ENCODE measurements around the gene HLA-DMB.
A peak's percentile ranks its signal among the peaks of the same experiment; 100 is the strongest.

The HLA-DMB gene

GRCh38 chr6:32940656-32941213, at the start of gene HLA-DMB:
HLA-DMB (minus strand) TSS chr6:32941028; CDS start chr6:32940807, 221 bp downstream.
- DNase-seq (ENCODE audit: low read depth in 2 of 2, low spot score in 1 of 2), result no peak

DNA sequence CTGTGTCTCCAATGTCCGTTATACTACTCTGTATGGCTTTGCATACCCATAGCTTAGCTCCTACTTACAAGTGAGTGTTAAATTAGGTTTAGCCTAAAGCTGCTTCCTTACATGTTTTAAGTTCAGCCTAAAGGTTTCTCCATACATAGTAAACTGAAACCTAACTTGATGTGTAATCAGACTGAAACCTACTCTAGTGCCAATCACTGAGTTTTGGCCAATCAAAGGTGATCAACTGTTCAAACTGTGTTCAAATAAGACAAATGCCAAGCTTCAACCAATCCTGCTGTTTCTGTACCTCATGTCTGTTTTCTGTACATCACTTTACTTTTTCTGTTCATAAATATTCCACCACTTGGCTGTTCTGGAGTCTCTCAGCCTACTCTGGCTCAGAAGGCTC, 48.5 kb upstream of the HLA-DMB start:
- no peak for DNase-seq (ENCODE audit: low read depth in 2 of 2, low spot score in 1 of 2)

GRCh38 chr6:32984622-32985389, 44.0 kb upstream of the HLA-DMB start:
- DNase-seq (ENCODE audit: low read depth in 2 of 2, low spot score in 1 of 2), result peak; percentile 77 to 89

DNA sequence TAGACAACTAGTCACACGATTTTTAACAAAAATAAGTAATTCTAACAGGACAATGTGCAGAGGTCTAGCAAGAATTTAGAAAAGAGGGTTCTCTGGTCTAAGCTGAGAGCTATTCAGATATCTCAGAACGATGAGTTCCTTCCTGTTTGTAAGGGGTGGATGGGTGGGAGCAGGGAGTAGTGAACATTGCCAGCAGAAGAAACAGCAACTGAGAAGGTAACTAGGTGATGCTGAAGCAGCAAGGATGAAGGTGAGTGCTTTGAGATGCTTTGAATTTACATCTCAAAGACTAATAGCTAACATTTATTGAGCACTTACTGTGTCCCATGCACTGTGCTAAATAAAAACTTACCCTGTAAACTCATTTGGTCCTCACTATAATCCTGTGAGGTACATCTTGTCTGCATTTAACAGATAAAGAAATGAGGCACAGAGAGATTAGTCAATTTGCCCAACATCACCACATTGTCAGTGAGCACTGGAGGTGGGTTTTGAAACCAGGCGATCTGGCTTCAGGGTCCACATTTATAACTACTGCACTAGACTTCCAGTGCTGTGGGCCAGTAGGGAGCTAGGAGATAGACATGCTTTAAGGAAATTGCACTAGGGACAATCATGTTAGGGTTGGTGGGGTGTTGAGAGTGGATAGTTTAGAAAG, 43.3 kb upstream of the HLA-DMB start:
- no peak for DNase-seq (ENCODE audit: low read depth in 2 of 2, low spot score in 1 of 2)

DNA sequence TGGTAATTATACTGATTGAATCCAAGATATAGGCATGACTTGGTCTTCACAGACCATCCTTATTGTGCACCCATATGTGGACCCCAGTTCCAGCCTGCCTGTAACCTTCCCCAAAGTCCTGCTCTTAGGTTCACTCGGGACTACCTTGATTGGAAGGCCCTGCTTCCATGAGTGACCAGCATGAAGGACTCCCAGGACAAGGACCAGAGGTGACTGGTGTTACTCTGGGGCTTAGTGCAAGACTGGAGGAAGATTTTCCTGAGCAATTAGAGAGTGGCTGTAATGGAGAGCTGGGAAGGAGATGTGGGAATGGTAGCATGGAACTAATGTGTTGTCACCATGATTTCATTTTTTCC, 42.6 kb upstream of the HLA-DMB start:
- DNase-seq (ENCODE audit: low read depth in 2 of 2, low spot score in 1 of 2), result no peak

- DNase-seq (ENCODE audit: low read depth in 2 of 2, low spot score in 1 of 2), result no peak
Measured at GRCh38 chr6:32982702-32983492, 42.1 kb upstream of the HLA-DMB start.

DNA sequence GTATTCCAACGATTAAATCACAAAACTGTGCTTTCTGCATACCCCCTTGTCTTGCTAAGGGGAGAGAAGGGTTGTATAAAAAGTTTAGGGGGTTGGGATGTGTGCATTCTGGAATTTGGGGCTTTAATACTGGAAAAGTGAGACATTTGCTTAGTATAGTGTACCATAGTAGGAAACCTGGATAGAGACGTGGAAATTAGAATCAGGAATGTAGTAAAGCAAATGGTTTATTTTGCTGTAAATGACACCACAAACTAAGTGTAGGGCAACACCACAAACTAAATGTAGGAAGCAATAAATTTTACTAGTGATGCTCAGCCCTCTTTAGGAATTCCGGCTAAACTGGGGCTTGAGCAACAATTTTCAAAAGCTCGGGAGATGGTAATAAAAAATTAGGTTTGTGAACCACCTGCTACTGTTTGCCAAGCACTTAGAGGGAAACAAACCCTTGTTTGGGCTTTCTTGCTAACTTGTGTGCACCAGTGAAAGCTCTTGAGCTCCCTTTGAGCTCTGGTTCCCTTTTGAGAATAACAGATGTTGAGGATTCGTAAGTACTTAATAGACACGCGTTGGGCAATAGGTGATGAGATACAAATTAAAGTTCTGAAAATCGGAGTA, 41.4 kb upstream of the HLA-DMB start:
- no peak for DNase-seq (ENCODE audit: low read depth in 2 of 2, low spot score in 1 of 2)

DNA sequence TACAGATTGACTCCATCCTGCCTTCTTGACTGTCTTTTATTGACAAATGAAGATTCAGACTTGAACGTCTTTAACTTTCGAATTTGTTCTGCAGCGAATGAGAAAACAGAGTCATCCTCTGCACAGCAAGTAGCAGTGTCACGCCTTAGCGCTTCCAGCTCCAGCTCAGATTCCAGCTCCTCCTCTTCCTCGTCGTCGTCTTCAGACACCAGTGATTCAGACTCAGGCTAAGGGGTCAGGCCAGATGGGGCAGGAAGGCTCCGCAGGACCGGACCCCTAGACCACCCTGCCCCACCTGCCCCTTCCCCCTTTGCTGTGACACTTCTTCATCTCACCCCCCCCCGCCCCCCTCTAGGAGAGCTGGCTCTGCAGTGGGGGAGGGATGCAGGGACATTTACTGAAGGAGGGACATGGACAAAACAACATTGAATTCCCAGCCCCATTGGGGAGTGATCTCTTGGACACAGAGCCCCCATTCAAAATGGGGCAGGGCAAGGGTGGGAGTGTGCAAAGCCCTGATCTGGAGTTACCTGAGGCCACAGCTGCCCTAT, 39.7 kb upstream of the HLA-DMB start:
- no peak for DNase-seq (ENCODE audit: low read depth in 2 of 2, low spot score in 1 of 2)

DNA sequence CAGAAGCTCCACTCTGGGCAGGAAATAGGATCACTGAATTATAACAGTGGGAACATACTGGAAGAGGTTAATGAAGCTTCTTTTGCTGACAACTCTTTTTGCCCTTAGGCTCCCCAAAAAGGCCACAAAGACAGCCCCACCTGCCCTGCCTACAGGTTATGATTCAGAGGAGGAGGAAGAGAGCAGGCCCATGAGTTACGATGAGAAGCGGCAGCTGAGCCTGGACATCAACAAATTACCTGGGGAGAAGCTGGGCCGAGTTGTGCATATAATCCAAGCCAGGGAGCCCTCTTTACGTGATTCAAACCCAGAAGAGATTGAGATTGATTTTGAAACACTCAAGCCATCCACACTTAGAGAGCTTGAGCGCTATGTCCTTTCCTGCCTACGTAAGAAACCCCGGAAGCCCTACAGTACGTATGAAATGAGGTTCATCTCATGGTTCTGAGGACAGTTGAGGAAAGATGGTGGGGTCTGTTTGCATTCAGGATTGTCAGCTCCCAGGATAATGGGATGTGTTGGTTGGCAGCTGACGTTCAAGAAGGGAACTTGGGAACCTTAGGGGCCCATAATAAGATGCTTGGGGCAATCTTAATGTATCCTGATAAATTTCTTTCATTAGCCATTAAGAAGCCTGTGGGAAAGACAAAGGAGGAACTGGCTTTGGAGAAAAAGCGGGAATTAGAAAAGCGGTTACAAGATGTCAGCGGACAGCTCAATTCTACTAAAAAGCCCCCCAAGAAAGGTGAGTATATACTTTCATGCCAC, 39.1 kb upstream of the HLA-DMB start:
- no peak for DNase-seq (ENCODE audit: low read depth in 2 of 2, low spot score in 1 of 2)

DNA sequence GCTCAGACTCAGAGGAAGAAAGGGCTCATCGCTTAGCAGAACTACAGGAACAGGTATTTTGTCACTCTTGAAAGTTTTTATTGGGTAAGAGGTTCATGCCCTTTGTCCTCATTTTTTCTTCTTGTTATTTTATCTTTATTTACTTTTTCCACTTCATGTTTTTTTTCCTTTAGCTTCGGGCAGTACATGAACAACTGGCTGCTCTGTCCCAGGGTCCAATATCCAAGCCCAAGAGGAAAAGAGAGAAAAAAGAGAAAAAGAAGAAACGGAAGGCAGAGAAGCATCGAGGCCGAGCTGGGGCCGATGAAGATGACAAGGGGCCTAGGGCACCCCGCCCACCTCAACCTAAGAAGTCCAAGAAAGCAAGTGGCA, 37.1 kb upstream of the HLA-DMB start:
- no peak for DNase-seq (ENCODE audit: low read depth in 2 of 2, low spot score in 1 of 2)

- no peak for DNase-seq (ENCODE audit: low read depth in 2 of 2, low spot score in 1 of 2)
Measured at GRCh38 chr6:32977272-32977952, 36.6 kb upstream of the HLA-DMB start.

DNA sequence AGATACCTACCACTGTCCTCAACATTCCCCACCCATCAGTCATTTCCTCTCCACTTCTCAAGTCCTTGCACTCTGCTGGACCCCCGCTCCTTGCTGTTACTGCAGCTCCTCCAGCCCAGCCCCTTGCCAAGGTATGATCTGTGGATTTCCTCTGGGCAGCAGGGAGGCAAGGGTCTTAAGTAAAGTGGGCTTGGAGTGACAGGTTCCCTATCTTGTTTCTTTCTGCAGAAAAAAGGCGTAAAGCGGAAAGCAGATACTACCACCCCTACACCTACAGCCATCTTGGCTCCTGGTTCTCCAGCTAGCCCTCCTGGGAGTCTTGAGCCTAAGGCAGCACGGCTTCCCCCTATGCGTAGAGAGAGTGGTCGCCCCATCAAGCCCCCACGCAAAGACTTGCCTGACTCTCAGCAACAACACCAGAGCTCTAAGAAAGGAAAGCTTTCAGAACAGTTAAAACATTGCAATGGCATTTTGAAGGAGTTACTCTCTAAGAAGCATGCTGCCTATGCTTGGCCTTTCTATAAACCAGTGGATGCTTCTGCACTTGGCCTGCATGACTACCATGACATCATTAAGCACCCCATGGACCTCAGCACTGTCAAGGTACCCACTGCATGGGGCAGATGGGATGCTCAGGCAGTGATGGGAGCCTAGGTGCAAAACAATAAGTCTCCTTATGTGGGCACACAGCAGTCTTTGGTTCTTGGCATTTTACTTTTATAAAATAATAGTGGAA, 35.7 kb upstream of the HLA-DMB start:
- no peak for DNase-seq (ENCODE audit: low read depth in 2 of 2, low spot score in 1 of 2)

DNA sequence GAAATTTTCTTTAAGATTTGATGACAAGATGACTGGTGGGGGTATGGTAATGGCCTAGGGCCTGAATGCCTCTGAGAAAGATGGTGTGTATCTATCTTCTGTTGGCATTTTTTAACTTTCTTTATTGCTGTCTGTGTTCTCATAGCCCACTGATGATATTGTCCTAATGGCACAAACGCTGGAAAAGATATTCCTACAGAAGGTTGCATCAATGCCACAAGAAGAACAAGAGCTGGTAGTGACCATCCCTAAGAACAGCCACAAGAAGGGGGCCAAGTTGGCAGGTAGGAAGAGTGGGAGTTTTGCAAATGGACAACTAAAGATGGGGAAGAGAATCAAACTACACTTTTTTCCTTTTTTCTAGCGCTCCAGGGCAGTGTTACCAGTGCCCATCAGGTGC, 35.1 kb upstream of the HLA-DMB start:
- no peak for DNase-seq (ENCODE audit: low read depth in 2 of 2, low spot score in 1 of 2)

DNA sequence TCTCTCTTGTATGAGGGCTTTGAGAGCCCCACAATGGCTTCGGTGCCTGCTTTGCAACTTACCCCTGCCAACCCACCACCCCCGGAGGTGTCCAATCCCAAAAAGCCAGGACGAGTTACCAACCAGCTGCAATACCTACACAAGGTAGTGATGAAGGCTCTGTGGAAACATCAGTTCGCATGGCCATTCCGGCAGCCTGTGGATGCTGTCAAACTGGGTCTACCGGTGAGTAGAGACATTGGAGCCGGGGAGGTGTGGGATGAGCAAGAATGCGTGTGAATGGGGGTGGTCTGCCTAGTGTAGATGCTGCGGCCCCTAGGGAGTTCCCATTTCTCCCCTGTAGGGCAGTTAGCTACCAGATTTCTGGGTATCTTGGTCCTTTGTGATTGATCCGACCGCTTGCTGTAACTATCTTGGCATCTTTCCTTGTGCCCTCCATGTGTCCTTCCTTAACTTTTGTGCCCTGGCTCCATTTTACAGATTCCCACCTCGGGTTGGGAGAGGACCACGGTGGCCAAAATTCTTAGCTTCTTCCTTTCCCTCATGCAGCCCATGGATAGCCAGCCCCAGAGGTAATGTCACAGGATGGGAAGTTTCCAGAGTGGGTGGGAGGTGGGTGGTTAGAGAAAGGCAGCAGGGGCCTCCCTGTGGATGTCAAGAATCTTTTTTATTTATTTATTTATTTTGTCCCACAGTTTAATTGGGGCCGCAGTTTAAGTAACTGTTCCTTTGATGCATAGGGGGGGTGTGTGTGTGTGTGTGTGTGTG, 33.9 kb upstream of the HLA-DMB start:
- no peak for DNase-seq (ENCODE audit: low read depth in 2 of 2, low spot score in 1 of 2)

- no peak for DNase-seq (ENCODE audit: low read depth in 2 of 2, low spot score in 1 of 2)
Measured at GRCh38 chr6:32974016-32974333, 33.1 kb upstream of the HLA-DMB start.

- no peak for DNase-seq (ENCODE audit: low read depth in 2 of 2, low spot score in 1 of 2)
Measured at GRCh38 chr6:32973144-32974015, 32.6 kb upstream of the HLA-DMB start.

GRCh38 chr6:32972353-32973143, 31.7 kb upstream of the HLA-DMB start:
- DNase-seq (ENCODE audit: low read depth in 2 of 2, low spot score in 1 of 2), result no peak

Data from stimulated activated CD8-positive, alpha-beta memory T cell treated with anti-CD3 and anti-CD28 coated beads, Interleukin-4, amount 100 ng/mL, for 1 hour (primary cell).